SJCRH30 (cell line): ENCODE results near the gene ZNF609. TPM values are rescaled to one million over a fixed set of nuclear protein-coding genes. Genes with fewer than 3 reads are reported as not detected.

Experiments
- DNase-seq, 2 experiments: peaks; one replicate each; pipeline ENCODE4 v3.0.0-alpha.2; 2015 to 2020
- H3K27ac ChIP-seq: fragments of 250-450 bp; sonication (Bioruptor Pico); 2 replicates; pipeline ENCODE4 v1.5.1; 2020; ENCODE audit warnings: mild to moderate bottlenecking, moderate library complexity
- H3K27me3 ChIP-seq: fragments of 250-450 bp; sonication (Bioruptor Pico); 2 replicates; pipeline ENCODE4 v1.5.1; 2020; ENCODE audit warnings: mild to moderate bottlenecking, moderate library complexity
- H3K36me3 ChIP-seq: fragments of 250-450 bp; sonication (Bioruptor Pico); 2 replicates; pipeline ENCODE4 v1.5.1; 2020; ENCODE audit warnings: mild to moderate bottlenecking, moderate library complexity
- H3K4me1 ChIP-seq: fragments of 250-450 bp; sonication (Bioruptor Pico); 2 replicates; pipeline ENCODE4 v1.5.1; 2020; ENCODE audit warnings: mild to moderate bottlenecking, moderate library complexity
- H3K4me3 ChIP-seq: fragments of 250-450 bp; sonication (Bioruptor Pico); 2 replicates; pipeline ENCODE4 v1.5.1; 2020; ENCODE audit warnings: mild to moderate bottlenecking, moderate library complexity
- H3K9me3 ChIP-seq: fragments of 250-450 bp; sonication (Bioruptor Pico); replicated peaks from 2 replicates; pipeline ENCODE4 v1.5.1; 2020; ENCODE audit warnings: mild to moderate bottlenecking, moderate library complexity
- total RNA-seq: library from RNA; depleted of rRNA; stranded (reverse); fragments of >200 nt; shearing (Covaris generic); gene quantifications from 2 replicates; pipeline ENCODE4 v1.2.3, GENCODE V29; 2014; rRNA removed

Gene ZNF609, protein sequence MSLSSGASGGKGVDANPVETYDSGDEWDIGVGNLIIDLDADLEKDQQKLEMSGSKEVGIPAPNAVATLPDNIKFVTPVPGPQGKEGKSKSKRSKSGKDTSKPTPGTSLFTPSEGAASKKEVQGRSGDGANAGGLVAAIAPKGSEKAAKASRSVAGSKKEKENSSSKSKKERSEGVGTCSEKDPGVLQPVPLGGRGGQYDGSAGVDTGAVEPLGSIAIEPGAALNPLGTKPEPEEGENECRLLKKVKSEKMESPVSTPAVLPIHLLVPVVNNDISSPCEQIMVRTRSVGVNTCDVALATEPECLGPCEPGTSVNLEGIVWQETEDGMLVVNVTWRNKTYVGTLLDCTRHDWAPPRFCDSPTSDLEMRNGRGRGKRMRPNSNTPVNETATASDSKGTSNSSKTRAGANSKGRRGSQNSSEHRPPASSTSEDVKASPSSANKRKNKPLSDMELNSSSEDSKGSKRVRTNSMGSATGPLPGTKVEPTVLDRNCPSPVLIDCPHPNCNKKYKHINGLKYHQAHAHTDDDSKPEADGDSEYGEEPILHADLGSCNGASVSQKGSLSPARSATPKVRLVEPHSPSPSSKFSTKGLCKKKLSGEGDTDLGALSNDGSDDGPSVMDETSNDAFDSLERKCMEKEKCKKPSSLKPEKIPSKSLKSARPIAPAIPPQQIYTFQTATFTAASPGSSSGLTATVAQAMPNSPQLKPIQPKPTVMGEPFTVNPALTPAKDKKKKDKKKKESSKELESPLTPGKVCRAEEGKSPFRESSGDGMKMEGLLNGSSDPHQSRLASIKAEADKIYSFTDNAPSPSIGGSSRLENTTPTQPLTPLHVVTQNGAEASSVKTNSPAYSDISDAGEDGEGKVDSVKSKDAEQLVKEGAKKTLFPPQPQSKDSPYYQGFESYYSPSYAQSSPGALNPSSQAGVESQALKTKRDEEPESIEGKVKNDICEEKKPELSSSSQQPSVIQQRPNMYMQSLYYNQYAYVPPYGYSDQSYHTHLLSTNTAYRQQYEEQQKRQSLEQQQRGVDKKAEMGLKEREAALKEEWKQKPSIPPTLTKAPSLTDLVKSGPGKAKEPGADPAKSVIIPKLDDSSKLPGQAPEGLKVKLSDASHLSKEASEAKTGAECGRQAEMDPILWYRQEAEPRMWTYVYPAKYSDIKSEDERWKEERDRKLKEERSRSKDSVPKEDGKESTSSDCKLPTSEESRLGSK (N-terminal part only)
- 27.4 and 28.6 TPM in 2 replicates for total RNA-seq

DNA sequence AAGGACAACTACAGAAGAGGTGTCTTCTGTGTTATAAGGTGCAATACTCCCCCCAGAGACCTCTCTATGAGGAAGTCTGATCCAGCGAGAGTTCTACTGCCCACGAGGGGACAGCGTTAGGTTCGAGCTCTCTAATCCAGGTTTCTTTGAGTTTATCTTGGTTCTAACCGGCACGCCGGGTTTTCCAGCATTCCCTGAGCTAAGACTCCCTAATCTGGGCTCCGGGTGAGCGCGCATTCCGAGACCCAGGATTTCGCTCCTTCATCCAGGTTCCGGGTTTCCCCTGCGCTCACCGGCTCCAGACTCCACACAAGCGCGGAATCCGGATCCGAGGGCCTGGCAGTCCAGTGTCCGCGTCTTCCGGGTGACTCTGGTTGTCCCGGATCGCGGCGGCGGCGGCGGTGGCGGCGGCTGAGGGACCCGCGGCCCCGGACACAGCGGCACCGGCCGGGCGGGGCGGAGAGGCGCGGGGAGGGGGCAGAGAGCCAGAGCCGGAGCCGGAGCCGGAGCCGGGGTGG lies at the start of gene ZNF609:
TSS of gene ZNF609 (plus strand) at position 373 of the 518 bp plus-strand sequence. CDS start 38,842 bp downstream, outside the sequence.
- no peaks in the 10 kb centered on the region for H3K9me3 ChIP-seq
- peak; percentile 95 to 98 for DNase-seq
- H3K4me3 ChIP-seq = peak within 1 kb of the TSS; percentile 59
- peaks cover 25% of the 10 kb centered on the region for H3K4me1 ChIP-seq
- H3K36me3 ChIP-seq = no peaks in the 10 kb centered on the region; the same call in 1 of the 2 replicates
- peak within 1 kb of the TSS; percentile 49 for H3K27ac ChIP-seq
- no peaks in the 10 kb centered on the region for H3K27me3 ChIP-seq

DNA sequence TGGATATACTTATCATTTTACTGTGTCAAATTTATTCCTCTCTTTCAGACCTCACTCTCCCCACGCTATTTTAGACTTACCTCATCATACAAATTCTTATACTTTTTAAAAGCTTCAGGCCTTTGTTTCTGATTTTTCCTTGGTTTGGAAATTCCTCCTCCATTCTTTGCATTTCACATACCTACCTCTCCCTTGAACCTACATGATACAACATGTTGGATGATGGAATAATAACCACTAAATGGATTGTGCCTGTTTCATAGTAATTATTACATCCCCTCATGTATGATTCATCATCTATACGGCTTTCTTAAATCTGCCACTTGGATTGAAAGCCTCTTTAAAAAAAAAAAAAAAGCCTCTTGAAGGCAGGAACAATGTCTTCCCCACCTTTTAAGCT lies 48.2 kb upstream of the ZNF609 start:
- Histone ChIP-seq H3K36me3 (peaks cover 21% of the 10 kb centered on the region), H3K4me3 (no peak overlapping the region), H3K27me3 (no peaks in the 10 kb centered on the region), H3K4me1 (no peaks in the 10 kb centered on the region), H3K27ac (no peak overlapping the region), H3K9me3 (no peaks in the 10 kb centered on the region)
- DNase-seq = no peak

DNA sequence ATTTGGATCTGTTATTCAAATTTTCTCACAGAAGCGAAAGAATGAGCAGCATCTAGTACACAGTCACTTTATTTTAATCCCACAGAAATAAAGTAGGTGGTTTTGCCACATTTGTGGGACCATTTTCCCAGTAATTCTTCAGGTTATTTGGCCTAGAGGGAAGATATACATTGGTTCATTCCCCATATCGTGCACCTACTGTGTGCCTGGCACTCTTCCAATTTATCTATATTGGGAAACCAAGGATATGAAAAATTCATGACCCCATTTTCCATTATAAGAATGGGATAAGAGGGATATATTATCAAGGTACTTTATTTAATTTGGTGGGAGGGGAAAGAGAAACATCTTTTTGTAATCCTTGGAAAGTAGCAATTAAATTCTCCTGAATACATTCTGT lies 37.7 kb upstream of the ZNF609 start:
- Histone ChIP-seq H3K9me3 (no peaks in the 10 kb centered on the region), H3K4me1 (no peaks in the 10 kb centered on the region), H3K4me3 (no peak overlapping the region), H3K27me3 (no peaks in the 10 kb centered on the region), H3K27ac (no peak overlapping the region), H3K36me3 (peaks cover 21% of the 10 kb centered on the region)
- DNase-seq = no peak

DNA sequence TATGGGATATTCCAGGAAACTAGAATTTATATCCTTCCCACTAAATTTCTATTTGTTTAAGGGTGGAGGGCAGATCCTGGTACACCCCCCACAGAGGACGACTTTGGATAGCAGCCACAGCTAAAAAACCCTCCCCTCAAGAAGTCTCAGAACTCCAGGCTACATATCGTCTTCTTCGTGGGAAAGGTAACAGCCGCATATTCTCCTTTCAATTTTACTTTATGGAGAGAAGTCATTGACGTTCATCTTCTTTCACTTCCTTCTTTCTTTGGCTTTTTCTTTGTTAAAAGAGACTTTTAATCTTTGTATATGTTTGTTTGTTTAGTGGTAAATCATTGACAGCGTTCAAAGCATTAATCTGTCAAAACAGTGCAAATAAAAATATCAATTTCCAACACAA lies 36.4 kb upstream of the ZNF609 start:
- Histone ChIP-seq H3K36me3 (peaks cover 17% of the 10 kb centered on the region), H3K4me3 (no peak overlapping the region), H3K9me3 (no peaks in the 10 kb centered on the region), H3K4me1 (no peaks in the 10 kb centered on the region), H3K27ac (no peak overlapping the region), H3K27me3 (no peaks in the 10 kb centered on the region)
- DNase-seq = no peak

DNA sequence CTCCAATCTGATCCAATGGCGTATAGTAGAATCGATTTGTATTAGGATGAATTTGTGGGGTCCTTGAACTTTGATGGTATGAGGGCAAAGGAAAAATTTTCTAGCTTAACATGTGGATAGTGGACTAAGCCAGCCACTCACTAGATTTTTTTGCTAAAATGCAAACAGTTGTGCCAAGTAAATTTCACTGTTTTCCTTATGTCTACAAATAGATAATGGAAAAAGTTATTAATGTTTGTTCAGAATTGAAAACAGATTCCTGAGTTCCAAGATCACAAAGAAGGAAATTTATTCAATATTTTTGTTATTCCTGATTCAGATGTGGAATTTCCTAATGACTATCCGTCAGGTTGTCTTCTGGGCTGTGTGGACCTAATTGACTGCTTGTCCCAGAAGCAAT lies 35.2 kb upstream of the ZNF609 start:
- H3K4me3 ChIP-seq = no peak overlapping the region
- no peak for DNase-seq
- H3K27me3 ChIP-seq = no peaks in the 10 kb centered on the region
- H3K36me3 ChIP-seq = peaks cover 14% of the 10 kb centered on the region
- H3K9me3 ChIP-seq = no peaks in the 10 kb centered on the region
- no peak overlapping the region for H3K27ac ChIP-seq
- H3K4me1 ChIP-seq = peaks cover 4% of the 10 kb centered on the region

DNA sequence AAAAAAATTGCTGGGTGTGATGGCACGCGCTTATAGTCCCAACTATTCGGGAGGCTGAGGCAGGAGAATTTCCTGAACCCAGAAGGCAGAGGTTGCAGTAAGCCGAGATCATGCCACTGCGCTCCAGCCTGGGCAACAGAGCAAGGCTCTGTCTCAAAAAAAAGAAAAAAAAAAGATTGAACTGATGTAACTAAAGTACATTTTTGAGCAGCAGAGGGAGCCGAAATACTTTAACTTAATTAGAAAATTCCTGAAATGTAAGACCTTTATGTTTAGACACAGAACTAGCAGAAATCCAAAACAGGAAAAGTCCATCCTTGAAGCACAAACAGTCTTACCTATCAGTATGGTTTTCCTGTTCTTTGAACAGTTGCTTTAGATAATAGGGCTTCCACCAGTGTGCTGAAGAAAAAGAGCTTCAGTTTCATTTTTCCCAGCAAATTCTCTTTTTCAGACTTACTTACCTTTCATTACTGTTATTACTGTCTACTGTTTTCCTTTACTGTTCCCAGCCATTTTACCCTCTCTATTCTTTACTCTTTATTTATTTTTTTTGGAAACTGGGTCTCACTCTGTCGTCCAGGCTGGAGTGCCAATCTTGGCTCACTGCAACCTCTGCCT lies 33.4 kb upstream of the ZNF609 start:
- Histone ChIP-seq H3K27ac (no peak overlapping the region), H3K4me3 (no peak overlapping the region), H3K36me3 (peaks cover 14% of the 10 kb centered on the region), H3K9me3 (no peaks in the 10 kb centered on the region), H3K4me1 (peaks cover 10% of the 10 kb centered on the region), H3K27me3 (no peaks in the 10 kb centered on the region)
- DNase-seq = peak in 1 of 2 experiments; percentile 50

DNA sequence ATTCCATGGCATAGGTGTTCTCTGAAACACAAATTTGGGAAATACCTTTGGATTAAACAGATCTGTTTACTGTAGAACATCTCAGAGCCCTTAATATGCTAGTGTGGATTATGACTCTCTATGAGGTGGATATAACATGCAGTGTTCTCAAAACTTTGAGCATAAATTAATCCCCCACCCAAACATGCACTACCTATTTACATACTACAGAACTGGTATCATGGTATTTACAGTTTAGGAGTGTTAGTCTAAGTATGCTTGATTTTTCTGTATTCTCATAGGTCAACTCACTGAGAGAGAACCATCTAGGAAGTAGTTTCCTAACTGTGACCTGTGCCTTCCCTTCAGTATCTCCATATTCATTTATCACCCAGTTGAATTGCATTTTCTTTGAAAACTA lies 30.9 kb upstream of the ZNF609 start:
- DNase-seq = no peak
- Histone ChIP-seq H3K27me3 (no peaks in the 10 kb centered on the region), H3K27ac (no peak overlapping the region), H3K36me3 (peaks cover 13% of the 10 kb centered on the region), H3K9me3 (no peaks in the 10 kb centered on the region), H3K4me3 (no peak overlapping the region), H3K4me1 (peaks cover 10% of the 10 kb centered on the region)

DNA sequence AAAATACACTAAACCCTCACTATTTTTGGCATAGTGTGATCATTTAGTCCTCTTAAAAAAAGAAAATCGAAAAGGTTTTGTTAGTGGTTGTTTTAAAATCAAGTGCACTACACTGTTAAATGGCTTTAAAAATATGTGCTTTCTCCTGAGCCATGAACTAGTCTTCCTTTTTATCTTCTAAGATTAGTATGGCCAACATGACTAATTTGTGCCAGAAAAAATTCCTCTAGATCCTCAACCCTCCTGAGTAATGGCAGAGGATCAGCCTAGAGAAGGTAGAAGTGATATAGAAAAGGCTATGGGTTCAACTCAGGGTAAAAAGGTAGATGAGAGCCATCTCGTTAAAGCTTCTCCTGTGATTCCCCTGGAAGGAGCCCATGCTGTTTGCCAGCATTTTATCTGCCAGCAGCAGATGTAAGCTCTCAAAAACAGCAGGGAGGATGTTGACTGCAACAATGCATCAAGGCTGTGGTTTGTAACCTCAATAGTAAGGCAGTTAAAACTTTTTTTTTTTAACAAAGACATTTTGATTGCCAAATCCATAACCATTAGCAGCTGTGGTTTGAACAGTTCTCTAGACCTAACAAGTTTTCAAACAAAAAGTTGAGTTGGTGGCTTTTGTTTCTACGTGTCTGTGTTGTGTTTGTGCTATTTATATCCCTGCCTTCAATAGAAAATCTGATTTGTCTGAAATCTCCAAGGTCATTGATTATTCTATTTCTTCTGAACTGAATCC lies 30.2 kb upstream of the ZNF609 start:
- no peaks in the 10 kb centered on the region for H3K9me3 ChIP-seq
- H3K27me3 ChIP-seq = no peaks in the 10 kb centered on the region
- peak; percentile 41 to 52 for DNase-seq
- peaks cover 12% of the 10 kb centered on the region for H3K36me3 ChIP-seq
- peaks cover 10% of the 10 kb centered on the region for H3K4me1 ChIP-seq
- no peak overlapping the region for H3K27ac ChIP-seq
- H3K4me3 ChIP-seq = no peak overlapping the region

DNA sequence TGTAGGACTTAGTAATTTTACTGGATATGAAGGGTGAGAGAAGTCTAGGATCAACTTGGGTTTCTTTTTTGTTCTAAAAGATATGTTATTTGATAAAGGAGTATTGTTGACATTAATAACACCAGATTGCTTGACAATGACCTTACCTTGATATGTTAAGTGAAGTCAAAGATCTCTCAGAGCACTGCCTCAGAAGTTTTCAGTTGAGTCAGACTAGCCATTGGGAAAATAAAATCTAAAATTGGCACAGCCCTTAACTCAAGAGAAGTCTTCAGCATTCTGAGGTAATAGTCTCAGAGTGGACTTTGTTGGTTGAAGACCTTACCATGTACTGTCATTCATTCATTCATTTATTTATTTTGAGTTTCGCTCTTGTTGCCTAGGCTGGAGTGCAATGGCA lies 22.4 kb upstream of the ZNF609 start:
- H3K27me3 ChIP-seq = no peaks in the 10 kb centered on the region
- no peak overlapping the region for H3K4me3 ChIP-seq
- peaks cover under 1% of the 10 kb centered on the region; the same call in 1 of the 2 replicates for H3K4me1 ChIP-seq
- DNase-seq = no peak
- no peaks in the 10 kb centered on the region for H3K36me3 ChIP-seq
- H3K27ac ChIP-seq = no peak overlapping the region
- H3K9me3 ChIP-seq = no peaks in the 10 kb centered on the region

DNA sequence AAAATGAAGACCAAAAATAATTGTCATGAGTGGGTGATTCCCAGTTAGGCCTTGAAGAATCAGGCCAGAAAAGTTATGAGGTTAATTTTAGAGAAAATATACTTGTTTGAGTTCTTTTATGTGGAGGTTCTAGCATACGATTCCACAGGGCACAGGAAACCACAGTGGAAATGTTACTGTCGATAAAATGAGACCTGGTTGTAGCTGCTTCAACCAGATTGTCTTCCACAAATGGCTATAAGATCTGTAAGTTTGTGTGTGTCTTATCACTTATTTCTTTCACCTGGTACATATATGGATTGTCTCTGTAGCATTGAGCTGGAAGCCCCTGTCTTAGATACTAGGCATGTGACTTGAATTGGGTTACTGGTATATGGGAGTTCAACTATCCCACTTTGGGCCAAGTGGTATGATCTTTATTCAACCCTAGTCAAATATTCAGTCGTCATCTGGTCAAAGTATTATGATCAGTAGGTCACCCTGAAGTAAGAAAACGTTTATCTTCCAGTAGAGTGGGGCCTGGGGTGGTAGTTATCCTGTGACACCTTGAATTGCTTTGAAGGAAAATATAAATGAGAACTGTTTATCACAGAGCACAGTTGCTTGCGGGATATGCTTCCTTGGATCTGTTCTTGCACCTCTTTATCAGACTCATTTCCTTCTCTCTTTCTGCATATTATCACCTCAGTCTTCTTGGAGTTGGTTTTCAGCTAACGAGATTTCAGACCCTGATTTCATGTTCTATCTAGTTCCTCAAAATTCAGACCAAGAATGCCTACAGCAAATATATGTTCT lies 21.5 kb upstream of the ZNF609 start:
- H3K36me3 ChIP-seq = no peaks in the 10 kb centered on the region
- H3K9me3 ChIP-seq = no peaks in the 10 kb centered on the region
- DNase-seq = no peak
- H3K4me3 ChIP-seq = no peak overlapping the region
- peaks cover 8% of the 10 kb centered on the region; the same call in 1 of the 2 replicates for H3K4me1 ChIP-seq
- no peaks in the 10 kb centered on the region for H3K27me3 ChIP-seq
- H3K27ac ChIP-seq = no peak overlapping the region

DNA sequence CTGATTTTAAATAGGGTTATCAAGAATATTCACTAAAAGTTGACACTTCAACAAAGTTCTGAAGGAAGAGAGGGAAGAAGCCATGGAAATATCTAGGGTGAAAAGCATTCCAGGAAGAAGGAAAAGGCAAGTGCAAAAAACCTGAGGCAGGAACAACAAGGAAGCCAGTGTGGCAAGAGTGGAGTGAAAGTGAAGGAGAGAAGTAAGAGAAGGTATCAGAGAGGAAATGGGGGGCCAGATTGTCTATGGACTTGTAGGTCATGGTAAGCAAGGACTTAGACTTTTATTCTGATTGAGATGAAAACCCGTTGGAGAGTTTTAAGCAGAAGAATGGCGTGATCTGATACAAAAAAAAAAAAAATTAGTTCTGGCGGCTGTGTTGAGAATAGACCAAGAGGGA lies 18.5 kb upstream of the ZNF609 start:
- H3K27ac ChIP-seq = no peak overlapping the region
- no peaks in the 10 kb centered on the region for H3K27me3 ChIP-seq
- H3K4me1 ChIP-seq = peaks cover 20% of the 10 kb centered on the region
- no peaks in the 10 kb centered on the region for H3K9me3 ChIP-seq
- H3K4me3 ChIP-seq = no peak overlapping the region
- DNase-seq = no peak
- H3K36me3 ChIP-seq = peaks cover 7% of the 10 kb centered on the region; the same call in 1 of the 2 replicates

DNA sequence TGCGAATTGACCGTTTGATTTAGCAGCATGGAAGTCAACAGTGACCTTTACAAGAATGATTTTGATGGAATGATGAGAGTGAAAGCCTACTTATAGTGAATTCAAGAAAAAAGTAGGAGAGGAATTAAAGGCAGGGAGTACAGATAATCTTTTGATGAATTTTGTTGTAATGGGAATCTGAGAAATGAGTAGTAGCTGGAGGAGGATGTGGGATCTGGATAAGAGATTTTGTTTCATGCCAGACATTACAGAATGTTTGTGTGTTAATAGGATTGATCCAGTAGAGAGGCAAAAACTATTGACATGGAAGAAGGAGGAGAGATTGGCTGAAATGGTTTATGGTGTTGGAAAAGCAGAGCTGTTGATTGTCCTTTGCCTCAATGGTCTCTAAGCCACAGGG lies 17.4 kb upstream of the ZNF609 start:
- DNase-seq = no peak
- Histone ChIP-seq H3K4me1 (peaks cover 20% of the 10 kb centered on the region), H3K27me3 (no peaks in the 10 kb centered on the region), H3K4me3 (no peak overlapping the region), H3K27ac (peak overlapping the region; percentile 4; the same call in 1 of the 2 replicates), H3K9me3 (no peaks in the 10 kb centered on the region), H3K36me3 (peaks cover 15% of the 10 kb centered on the region)
